SHP77 (cell line): Measurements from ENCODE around the gene ELF1.
A peak's percentile ranks its signal among the peaks of the same experiment; 100 is the strongest.

ENCODE experiments used
- DNase-seq, 2 experiments: peaks; one replicate each; lab custom pipeline; 2025; lab: John Stamatoyannopoulos, UW

The ELF1 gene

DNA sequence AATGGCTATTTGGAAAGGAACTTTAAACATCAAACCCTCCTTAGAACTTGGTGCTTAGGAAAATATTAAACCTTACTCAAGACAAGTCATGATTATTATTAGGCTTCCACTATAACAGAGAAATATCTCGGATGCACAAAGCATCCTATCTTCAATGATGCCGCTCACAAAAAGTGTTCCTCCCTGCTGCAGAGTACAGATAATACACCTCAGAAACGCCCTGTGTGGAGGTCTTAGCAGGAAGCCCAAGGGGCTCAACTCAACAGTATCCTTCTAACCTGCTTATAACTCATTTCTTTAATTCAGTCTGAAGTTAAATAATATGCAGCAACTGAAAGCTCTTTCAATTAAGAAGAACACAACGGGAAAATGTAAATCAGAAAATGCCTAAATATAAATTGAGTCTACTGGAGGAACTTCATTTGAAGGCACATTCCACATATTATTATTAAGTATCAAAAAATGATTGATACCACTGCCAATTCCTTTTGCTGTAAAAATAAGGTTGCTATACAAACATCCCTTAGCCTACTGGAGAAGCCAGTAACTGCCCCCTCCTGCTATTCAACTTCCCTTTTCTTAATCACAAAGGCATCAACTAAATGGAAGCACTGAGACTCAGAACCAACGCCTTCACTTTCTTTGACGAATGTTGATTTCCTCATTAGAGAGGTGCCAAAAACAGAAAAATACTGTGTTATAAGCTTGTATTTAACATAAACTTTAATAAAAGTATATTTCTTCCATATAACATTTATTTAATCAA lies 12.0 kb downstream of the ELF1 start:
- no peak for DNase-seq

DNA sequence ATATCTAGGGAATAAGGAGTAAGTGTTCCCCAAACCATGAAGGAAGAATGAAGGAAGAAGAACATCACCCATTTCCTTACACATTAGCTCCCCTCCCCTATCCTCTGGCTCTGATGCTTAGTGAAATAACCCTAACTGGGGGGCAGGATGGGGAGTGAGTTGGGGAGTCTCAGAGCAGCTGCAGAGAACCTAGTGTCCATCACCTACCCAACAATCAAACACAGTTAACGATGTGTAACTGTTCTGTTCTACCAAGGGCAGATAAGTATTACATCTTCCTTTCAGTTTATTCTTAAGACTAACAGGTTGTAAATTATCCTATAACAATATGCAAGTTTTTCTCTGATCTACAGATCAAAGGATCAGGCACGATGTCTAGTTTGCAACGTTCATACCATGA lies 12.8 kb downstream of the ELF1 start:
- no peak for DNase-seq

DNA sequence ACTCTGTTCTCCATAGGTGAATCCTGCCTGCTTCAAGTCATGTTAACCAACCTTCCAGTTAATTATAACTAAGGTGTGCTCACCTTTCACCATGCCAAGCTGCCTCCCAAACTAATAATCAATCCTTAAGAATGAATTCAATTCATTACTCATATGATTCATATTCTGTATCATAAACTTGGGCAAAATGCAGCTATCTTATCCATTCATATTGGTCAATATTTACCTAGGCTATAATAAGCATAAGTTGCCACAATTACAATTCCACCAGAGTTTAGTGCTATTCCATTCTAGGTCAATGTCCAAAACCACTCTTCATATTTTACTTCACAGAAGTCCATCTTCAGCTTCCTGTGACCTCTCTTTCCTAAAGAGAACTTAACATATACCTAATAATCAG lies 13.4 kb downstream of the ELF1 start:
- no peak for DNase-seq

DNA sequence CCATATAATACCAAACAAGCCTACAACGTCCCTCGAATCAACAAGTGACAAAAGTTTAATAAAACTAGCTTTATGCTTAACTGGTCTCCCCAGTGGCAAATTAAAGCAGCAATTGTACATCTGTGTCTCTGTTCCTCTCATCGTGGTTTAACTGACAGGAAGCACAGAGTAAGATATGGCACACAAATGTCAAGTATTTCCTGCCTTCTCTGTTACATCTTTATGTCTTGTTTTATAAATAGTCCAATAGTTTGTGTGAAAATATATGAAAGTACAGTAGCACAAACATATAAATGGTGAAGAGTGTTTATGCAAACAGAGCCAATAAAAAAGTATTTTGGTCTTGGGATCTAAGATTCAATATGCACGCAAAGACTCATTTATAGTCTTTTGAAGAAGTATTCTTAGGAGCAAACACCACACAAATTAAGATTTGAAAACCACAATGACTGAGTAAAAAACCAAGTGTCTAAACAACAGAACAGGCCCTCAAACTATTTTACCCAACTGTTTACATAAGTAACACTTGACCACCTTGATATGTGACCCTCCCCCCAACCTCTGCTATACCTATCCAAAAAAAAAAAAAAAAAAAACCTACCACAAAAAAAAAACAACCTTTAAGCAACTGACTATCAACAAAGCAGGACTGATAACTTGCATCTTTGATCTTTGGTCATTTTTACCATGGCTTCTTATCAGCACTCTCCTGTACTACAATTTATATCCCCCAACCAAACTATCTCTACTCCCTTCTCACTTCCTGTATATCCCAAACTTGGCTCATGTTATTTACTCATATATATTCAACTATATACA lies 14.0 kb downstream of the ELF1 start:
- DNase-seq, result no peak

DNA sequence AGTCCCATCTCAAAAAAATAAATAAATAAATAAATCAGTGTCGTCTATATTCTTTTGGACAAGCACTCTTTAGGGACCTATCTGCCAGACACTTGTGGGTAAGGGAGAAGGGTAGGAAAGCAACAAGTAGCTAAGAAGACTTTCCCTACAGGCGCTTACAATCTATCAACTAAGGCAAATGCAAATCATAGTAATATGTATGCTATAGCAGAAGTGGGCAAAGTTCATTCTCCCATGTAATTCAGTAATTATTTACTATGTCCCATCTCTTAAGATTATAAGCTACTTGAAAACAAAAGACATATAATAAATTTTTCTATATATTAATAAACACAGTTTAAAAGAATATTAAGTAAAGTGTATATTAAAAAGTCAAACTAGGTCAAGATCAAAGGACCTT lies 16.5 kb downstream of the ELF1 start:
- DNase-seq, result no peak

DNA sequence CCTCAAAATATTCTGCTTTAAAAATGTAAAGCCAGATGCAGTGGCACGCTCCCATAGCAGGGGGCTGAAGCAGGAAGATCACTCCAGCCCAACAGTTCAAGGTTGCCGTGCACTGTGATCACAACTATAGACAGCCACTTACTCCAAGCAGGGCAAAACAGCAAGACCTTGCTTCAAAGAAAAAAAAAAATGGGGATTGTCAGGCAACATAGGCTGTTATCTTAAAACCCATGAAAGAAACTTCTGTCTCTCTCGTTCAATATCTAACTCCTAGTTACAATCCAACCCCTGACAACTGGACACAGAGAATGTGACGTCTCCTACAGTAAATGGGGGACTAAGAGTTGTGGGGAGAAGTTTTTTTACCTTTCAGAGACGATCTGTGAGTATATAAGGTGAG lies 17.4 kb downstream of the ELF1 start:
- no peak for DNase-seq

DNA sequence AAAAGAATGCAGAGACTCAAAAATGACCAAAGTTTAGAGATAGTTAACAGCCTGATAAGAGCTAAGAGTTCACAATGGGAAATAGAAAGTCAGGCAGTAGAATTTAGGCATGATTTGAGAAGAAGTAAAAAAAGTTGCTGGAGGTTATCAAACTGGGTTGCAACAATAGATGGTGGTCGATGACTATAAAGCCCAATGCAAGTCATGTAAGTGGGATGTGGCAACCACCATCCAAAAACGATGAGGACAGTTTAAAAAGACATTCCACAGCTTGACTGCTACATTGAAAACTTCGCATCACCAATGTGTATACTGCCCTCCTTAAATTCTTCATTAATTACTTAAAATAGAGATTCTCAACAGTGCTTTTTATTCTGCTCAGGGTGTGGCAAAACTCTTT lies 19.7 kb downstream of the ELF1 start:
- no peak for DNase-seq

DNA sequence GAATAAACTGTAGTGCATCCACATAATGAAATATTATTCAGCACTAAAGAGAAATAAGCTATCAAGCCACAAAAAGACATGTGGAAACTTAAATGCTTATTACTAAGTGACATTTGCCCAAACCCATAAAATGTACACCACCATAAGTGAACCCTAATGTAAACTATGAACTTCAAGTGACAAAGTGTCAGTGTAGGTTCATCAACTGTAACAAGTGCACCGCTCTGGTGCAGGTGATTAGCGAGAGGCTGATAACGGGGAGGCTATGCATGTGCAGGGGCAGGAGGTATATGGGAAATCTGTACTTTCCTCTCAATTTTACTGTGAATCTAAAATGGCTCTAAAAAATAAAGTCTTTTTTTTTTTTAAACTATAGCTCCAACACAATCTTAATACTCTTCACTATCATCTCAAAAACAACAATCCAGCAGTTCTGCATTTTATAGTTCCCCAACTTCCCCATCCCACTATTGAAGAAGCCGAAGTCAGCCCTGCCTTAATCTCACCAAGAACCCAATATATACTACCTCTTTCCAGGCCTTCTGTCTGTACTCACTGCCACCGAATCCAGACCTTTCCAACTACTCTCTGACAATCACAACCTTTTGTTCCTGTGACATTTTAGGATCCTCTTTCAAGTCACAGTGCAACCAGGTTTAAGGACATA lies 22.6 kb downstream of the ELF1 start:
- DNase-seq, result no peak

DNA sequence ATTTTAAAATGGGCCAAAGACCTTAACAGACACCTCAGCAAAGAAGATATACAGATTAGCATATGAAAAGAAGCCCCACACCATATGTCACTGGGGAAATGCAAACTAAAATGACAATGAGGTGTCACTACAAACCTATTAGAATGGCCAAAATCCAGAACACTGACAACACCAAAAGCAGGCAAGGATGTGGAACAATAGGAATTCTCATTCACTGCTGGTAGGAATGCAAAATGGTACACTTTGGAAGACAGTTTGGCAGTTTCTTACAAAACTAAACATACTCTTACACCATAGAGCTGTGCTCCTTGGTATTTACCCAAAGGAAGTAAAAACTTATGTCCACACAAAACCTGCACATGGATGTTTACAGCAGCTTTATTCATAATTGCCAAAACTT lies 23.1 kb downstream of the ELF1 start:
- no peak for DNase-seq

DNA sequence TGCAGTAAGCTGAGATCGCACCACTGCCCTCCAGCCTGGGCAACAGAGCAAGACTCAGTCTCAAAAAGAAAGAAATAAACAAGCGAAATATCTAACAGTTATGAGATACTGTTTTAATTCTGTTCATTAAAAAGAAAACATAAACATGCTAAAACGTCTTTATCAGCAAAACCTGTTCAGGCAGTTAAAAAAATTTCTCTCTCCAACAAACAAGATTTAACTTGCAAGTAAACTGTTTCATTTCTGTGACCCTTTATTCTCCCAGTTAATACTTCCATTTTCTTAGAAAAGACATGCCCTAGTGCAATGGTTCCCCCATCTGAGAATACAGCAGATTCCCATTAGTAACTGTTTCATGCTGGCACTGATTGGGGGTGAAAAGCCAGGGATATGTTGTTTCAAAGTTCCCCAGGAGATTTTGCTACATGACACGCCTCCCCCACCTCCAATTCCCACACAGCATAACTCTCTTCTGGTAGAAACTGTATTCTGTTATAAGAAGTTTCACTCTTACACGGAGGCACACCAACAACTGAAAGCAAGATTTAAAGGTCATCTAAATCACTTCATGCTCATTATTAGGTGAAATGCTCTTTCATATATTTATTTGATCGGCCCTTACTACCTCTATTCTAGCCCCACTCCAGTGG lies 24.4 kb downstream of the ELF1 start:
- DNase-seq, result no peak

DNA sequence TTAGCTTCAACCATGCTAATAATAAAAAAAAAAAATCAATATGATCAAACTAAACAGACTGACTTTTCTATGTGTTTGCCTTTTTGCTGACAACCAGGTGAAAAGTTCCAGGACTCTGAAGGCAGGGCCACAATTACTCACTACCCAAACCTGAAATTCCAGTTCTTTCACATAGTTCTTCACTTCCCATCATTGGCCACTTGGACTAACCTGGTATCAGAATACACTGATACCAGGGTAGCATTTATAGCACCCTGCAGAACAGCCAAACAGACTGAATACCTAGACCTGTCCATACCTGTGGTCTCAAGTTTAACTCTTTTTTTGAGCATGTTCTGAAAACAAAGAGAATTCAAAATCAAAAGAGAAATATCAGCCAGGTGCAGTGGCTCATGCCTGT lies 25.1 kb downstream of the ELF1 start:
- DNase-seq, result no peak

DNA sequence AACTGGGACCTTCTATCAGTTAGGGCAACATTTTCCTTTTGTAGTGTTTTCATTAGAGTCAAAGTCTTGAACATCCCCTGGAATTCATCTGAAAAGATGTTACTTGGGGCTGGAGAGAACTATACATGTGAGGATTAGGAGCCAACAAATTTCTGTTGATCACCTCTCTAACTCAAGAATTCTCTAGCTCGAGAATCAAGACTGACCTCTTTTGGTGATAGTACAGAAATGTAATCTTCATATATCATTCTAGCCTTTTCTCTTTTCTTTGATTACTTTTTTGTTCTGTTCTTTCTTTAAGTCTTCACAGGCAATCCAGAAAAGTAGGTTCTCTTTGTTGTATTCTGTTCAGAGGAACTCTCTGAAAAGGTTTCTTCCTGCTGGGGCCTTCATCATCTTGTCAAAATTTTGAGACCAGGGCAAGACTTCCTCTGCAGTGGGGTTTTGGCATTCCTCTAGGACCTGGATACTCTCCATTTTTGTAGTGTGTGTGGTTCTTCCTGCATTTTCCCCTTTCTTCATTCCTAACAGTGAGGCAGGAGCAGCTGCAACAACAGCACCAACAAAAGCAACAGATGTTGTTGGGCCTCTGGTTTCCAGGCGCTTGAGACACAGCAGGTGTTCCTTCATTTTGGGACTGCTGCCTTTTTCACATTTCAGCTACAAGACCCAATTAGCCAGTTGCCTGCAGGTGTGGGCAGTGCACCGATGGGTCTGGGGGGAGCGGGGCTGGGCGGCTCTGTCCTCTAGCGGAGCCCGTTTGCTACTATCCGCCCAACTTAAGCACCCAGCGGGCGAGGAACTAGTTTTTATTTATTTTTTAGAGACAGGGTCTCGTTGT lies 26.2 kb downstream of the ELF1 start:
- DNase-seq, result peak; percentile 83 to 84

DNA sequence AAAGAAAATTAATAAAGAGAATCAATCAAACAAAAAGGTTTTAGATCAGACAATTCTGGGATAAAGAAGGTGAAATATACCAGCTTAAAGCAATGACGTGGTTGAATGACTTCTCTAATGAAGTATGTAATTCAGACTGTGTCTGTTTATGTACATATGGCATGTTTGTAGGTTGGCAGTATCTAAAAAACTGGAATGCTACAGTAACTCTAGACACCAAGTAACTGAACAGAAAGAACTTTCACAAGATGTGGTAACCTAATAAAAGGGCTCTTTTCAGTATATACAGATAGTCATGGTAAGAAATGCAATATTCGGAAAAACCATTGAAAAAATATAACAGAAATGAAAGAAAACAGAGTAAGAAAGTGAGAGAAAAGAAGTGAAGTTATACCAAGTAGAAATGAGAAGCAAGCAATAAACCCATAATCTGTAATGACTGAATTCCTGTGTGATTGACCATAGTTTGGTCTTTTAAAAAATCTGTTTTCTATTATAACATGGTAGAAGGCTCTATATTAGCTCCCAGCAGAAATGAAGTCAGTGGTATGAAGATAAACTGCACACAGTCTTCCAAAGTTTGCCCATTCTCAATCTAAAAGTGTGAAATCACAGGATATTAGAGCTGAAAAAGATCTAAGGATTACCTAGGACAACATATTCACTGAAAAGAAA lies 31.4 kb downstream of the ELF1 start:
- DNase-seq, result no peak

DNA sequence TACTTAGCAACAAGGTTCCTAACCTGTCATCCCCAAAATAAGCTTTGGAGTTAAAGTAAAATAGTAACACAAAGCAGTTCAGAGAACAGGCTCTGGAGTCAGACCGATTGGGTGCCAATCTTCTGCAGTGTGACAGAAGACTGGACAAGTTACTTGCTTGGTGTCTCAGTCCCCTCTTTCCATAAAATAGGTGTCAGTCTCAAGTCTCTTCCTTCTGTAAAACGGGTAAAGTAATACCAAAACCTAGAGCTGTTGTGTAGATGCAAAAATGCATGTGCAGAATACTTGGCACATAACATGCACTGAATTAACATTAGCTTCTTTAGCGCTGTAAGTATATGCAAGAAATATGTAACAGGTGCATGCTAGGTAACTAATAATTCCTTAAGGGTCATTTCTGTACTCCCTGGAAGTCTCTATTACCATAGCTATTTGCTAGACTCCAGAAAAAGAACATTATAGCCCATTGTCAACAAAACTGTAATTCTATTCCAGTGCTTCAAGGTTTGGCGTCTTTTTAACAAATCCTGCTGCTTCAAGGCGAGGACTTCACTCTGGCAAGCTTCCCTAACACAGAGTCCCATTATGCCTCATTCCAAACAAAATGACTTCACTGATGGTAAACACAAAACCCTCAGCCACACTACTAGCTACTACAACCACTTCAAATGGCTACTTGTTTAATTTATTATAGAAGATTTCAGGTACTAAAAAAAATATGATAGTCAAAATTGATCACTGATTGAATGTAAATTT lies 32.8 kb downstream of the ELF1 start:
- peak in 1 of 2 experiments; percentile 24 for DNase-seq

DNA sequence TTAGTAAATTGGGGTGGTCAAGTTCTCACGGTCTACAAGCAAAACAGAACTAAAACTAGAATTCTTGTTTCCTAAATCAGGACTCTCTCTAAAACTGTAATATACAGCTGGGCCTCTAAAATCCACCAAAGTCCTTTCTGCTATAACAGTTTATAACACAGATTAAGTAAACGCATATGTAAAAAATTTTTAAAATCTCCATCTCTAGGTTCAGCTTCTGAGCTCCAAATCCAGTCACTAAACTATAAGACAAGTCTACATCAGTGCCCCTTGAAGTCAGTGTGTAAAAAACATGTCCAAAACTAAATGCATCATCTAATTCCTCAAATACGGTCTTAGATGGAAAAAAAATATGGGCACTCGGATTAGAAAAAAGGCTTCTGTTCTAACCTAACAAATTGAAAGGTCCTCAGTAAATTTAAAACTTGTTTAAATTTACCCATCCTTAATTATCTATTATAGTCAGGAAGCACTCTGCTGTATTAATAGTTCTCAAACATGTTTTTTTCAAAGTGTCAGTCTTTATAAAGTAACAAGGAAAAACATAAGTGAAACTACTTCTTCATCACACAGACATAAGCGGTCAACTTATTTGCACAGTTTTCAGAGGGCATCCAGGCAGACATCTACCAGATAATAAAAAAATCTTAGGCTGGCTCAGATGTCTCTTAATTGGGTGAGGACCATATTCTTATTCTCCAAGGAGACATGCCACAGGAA lies 33.6 kb downstream of the ELF1 start:
- DNase-seq, result no peak

DNA sequence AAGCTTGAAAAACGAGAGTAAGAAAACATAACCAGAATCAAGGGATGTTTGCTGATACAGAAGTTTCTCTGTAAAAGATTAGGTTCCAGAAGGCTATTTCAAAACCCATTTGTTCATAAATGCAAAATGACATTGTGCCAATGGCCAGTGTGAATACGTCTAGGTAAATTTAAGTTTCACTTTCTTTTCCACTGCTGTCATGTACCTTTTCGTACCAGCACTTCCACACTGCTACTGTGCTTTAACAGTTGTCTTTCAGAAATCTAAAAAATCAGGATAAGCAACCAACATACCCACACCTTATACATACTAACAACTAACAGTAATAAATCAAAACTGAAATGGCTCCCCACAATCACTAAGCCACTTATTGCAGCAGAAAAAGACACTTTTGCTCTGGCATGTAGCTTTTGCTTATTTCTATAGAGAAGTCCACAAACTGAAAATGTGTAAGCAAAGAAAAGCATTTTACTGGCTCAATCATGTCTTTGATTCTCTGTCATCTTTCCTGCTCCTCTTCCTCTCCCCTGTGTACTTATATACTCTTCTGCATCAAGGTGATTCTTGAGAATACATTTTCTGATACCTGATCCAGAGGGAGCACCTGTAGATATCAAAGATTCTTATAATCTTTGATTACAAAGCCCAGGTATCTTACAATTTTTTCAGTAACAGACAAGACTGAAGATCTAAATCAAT lies 34.3 kb downstream of the ELF1 start:
- no peak for DNase-seq

DNA sequence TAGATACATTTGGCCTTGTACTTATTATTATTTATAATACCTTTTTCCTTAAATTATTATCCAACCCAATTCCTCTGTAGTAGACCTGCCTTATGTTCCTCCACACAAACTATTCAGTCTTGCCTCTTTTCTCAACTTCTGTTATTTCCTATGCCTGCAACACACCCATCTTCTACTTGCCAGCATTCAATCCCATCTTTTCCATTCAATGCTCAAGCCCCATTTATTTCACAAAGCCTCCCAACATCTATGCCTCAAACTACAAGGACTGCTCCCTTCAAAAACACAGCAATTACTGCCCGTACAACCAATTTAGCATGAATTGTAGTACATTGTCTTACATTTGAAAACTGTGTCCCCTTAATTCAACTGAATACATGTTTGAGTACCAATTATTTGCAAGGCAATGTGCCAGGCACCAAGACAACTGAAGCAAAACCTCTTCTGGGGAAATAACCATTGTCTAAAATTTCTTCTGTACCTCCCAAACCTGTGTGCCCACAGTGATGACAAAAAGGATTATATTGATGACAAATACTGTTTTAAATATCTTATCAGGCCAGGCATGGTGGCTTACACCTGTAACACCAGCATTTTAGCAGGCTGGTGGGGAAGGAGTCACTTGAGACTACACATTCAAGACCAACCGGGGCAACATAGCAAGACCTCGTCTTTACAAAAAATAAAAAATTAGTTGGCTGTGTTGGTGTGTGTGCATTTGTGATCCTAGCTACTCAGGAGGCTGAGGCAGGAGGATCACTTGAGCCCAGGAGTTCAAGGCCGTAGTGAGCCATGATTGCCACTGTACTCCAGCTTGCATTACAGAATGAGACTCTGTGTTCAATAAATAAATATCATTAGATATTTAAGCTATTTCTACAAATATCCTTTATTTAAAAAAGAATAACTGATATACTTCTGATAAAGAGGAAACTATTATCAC lies 35.1 kb downstream of the ELF1 start:
- no peak for DNase-seq

DNA sequence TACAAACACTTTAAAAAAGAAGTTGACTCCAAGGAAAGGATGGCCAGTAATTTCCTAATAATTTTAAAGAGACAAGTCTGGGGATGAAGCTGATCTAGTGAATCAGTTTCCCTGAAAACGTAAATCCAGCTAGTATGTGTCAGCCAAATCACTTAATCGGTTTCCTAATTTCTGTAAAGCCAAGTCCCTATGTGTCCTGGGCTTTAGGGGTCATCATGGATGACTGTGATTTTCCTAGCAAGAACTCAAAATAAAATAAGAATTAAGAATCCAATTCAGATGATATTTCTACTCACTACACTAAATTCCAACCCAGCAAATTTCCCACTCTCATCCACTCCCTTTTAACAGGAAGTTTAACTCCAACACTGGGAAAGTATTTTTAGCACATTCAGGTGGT lies 35.9 kb downstream of the ELF1 start:
- DNase-seq, result no peak
